Activated CD8-positive, alpha-beta memory T cell treated with anti-CD3 and anti-CD28 coated beads, Interleukin-2, amount 10 ng/mL, durations not matched to agents 7 days and 5 days (primary cell): Measurements from ENCODE around the gene SPHK1. TPM values are rescaled to one million over a fixed set of nuclear protein-coding genes. Genes with fewer than 3 reads are reported as not detected.

Experiments used
- ATAC-seq: fragments of 150-1000 bp; cut with Tn5 transposase; one replicate; pipeline ENCODE4 v1.10.0; 2021; ENCODE audit warnings: moderate library complexity
- CTCF ChIA-PET: fragments of 350-600 bp; sonication (Branson Sonifier 250); formaldehyde crosslinking; loops from one replicate; lab custom pipeline; 2021; ENCODE audit warnings: antibody characterized with exemption; lab: Charles Lee
- DNase-seq: peaks from one replicate; pipeline ENCODE4 v3.0.0-alpha.2; 2020
- H3K27ac Mint-ChIP-seq: one replicate; pipeline ENCODE4 v1.8.0; 2021; ENCODE audit warnings: mild to moderate bottlenecking, mixed read lengths
- H3K27me3 Mint-ChIP-seq: one replicate; pipeline ENCODE4 v1.8.0; 2021; ENCODE audit warnings: mixed read lengths
- H3K36me3 Mint-ChIP-seq: one replicate; pipeline ENCODE4 v1.8.0; 2021; ENCODE audit warnings: mild to moderate bottlenecking, mixed read lengths
- H3K4me1 Mint-ChIP-seq: one replicate; pipeline ENCODE4 v1.8.0; 2021; ENCODE audit warnings: mixed read lengths
- H3K4me3 Mint-ChIP-seq: one replicate; pipeline ENCODE4 v1.8.0; 2021; ENCODE audit warnings: mild to moderate bottlenecking, moderate library complexity, mixed read lengths
- H3K9me3 Mint-ChIP-seq: one replicate; pipeline ENCODE4 v1.8.0; 2022; ENCODE audit warnings: low read depth, mixed read lengths
- total RNA-seq, 2 experiments: library from RNA; stranded (reverse); gene quantifications; one replicate each; pipeline ENCODE4 v1.2.3, GENCODE V29; 2021

Gene SPHK1
- total RNA-seq, 2 experiments from 2014 or later = 5.4 to 8.4 TPM

- H3K4me1 Mint-ChIP-seq = no peaks in the 10 kb centered on the region
- no peak overlapping the region for H3K4me3 Mint-ChIP-seq
- DNase-seq (no peak), ATAC-seq (no peak)
- H3K27me3 Mint-ChIP-seq = no peaks in the 10 kb centered on the region
- CTCF ChIA-PET = interaction anchor here (1.0 kb wide), 2 partner anchors 12 to 30 kb away, joined by 3 read pairs; no protein-coding TSS in a partner anchor
- no peaks in the 10 kb centered on the region for H3K36me3 Mint-ChIP-seq
- no peaks in the 10 kb centered on the region for H3K9me3 Mint-ChIP-seq
- H3K27ac Mint-ChIP-seq = no peak overlapping the region
Observed at GRCh38 chr17:76367642-76368041, 16.8 kb upstream of the SPHK1 start.

- ATAC-seq (no peak), DNase-seq (no peak)
- H3K4me3 Mint-ChIP-seq = peak overlapping the region; percentile 34
- no peaks in the 10 kb centered on the region for H3K36me3 Mint-ChIP-seq
- H3K4me1 Mint-ChIP-seq = no peaks in the 10 kb centered on the region
- H3K27me3 Mint-ChIP-seq = no peaks in the 10 kb centered on the region
- peak overlapping the region; percentile 43 for H3K27ac Mint-ChIP-seq
- CTCF ChIA-PET = interaction anchor here (2.3 kb wide), 1 partner anchor 17 kb away, joined by 12 read pairs; the partner anchor contains the start of gene SPHK1
- no peaks in the 10 kb centered on the region for H3K9me3 Mint-ChIP-seq
Observed at GRCh38 chr17:76368545-76368944, 15.9 kb upstream of the SPHK1 start.

- H3K27ac Mint-ChIP-seq = no peak overlapping the region
- ATAC-seq (no peak), DNase-seq (no peak)
- no peaks in the 10 kb centered on the region for H3K36me3 Mint-ChIP-seq
- no peaks in the 10 kb centered on the region for H3K9me3 Mint-ChIP-seq
- CTCF ChIA-PET = interaction anchor here (0.9 to 2.6 kb wide), 3 partner anchors 16 to 89 kb away, joined by 3 to 13 read pairs (median 12); partner anchors contain the start of gene SPHK1
- no peaks in the 10 kb centered on the region for H3K27me3 Mint-ChIP-seq
- H3K4me3 Mint-ChIP-seq = no peak overlapping the region
- no peaks in the 10 kb centered on the region for H3K4me1 Mint-ChIP-seq
Observed at GRCh38 chr17:76369379-76369778, 15.0 kb upstream of the SPHK1 start.

GRCh38 chr17:76369804-76370203 is 14.6 kb upstream of the SPHK1 start:
- H3K36me3 Mint-ChIP-seq = no peaks in the 10 kb centered on the region
- CTCF ChIA-PET = interaction anchor here (0.8 to 2.6 kb wide), 5 partner anchors 11 to 414 kb away, joined by 3 to 13 read pairs (median 5); partner anchors contain the start of gene SPHK1
- no peak overlapping the region for H3K4me3 Mint-ChIP-seq
- H3K27me3 Mint-ChIP-seq = no peaks in the 10 kb centered on the region
- DNase-seq (no peak), ATAC-seq (no peak)
- H3K9me3 Mint-ChIP-seq = no peaks in the 10 kb centered on the region
- H3K27ac Mint-ChIP-seq = no peak overlapping the region
- H3K4me1 Mint-ChIP-seq = no peaks in the 10 kb centered on the region

GRCh38 chr17:76370261-76370993 is 14.0 kb upstream of the SPHK1 start:
- Mint-ChIP-seq H3K4me1 (no peaks in the 10 kb centered on the region), H3K27me3 (no peaks in the 10 kb centered on the region), H3K27ac (no peak overlapping the region), H3K4me3 (no peak overlapping the region), H3K36me3 (no peaks in the 10 kb centered on the region), H3K9me3 (no peaks in the 10 kb centered on the region)
- CTCF ChIA-PET = interaction anchor here (0.6 to 2.6 kb wide), 8 partner anchors 11 to 414 kb away, joined by 3 to 13 read pairs (median 4); partner anchors contain the start of gene SPHK1
- DNase-seq = no peak
- ATAC-seq = no peak

GRCh38 chr17:76371656-76372628 is 12.5 kb upstream of the SPHK1 start:
- Mint-ChIP-seq H3K4me1 (no peaks in the 10 kb centered on the region), H3K4me3 (no peak overlapping the region), H3K9me3 (no peaks in the 10 kb centered on the region), H3K27ac (no peak overlapping the region), H3K36me3 (no peaks in the 10 kb centered on the region), H3K27me3 (no peaks in the 10 kb centered on the region)
- CTCF ChIA-PET = interaction anchor here (0.6 to 0.7 kb wide), 2 partner anchors 17 to 317 kb away, joined by 3 read pairs; no protein-coding TSS in a partner anchor
- DNase-seq = no peak
- ATAC-seq = no peak

- H3K27ac Mint-ChIP-seq = no peak overlapping the region
- CTCF ChIA-PET = interaction anchor here (0.5 to 4.1 kb wide), 6 partner anchors 9 to 421 kb away, joined by 3 to 17 read pairs (median 4); partner anchors contain the start of genes PRPSAP1 and SPHK1
- peaks cover 4% of the 10 kb centered on the region for H3K4me1 Mint-ChIP-seq
- H3K27me3 Mint-ChIP-seq = no peaks in the 10 kb centered on the region
- H3K36me3 Mint-ChIP-seq = no peaks in the 10 kb centered on the region
- no peak overlapping the region for H3K4me3 Mint-ChIP-seq
- no peaks in the 10 kb centered on the region for H3K9me3 Mint-ChIP-seq
- ATAC-seq (no peak), DNase-seq (no peak)
Observed at GRCh38 chr17:76376318-76377133, 7.9 kb upstream of the SPHK1 start.

- DNase-seq = no peak
- CTCF ChIA-PET = interaction anchor here (0.5 to 11.1 kb wide), 5 partner anchors 7 to 76 kb away, joined by 3 to 158 read pairs (median 3); partner anchors contain the start of gene SPHK1
- no peak overlapping the region for H3K4me3 Mint-ChIP-seq
- no peaks in the 10 kb centered on the region for H3K9me3 Mint-ChIP-seq
- no peak for ATAC-seq
- H3K36me3 Mint-ChIP-seq = no peaks in the 10 kb centered on the region
- H3K4me1 Mint-ChIP-seq = peaks cover 8% of the 10 kb centered on the region
- no peak overlapping the region for H3K27ac Mint-ChIP-seq
- H3K27me3 Mint-ChIP-seq = no peaks in the 10 kb centered on the region
Observed at GRCh38 chr17:76378548-76379274, 5.7 kb upstream of the SPHK1 start.

GRCh38 chr17:76379275-76379641 is 5.2 kb upstream of the SPHK1 start:
- H3K36me3 Mint-ChIP-seq = no peaks in the 10 kb centered on the region
- no peak overlapping the region for H3K4me3 Mint-ChIP-seq
- ATAC-seq (no peak), DNase-seq (no peak)
- no peak overlapping the region for H3K27ac Mint-ChIP-seq
- no peaks in the 10 kb centered on the region for H3K9me3 Mint-ChIP-seq
- H3K27me3 Mint-ChIP-seq = no peaks in the 10 kb centered on the region
- CTCF ChIA-PET = interaction anchor here (11.1 kb wide), 1 partner anchor 17 kb away, joined by 158 read pairs; no protein-coding TSS in a partner anchor
- H3K4me1 Mint-ChIP-seq = peaks cover 10% of the 10 kb centered on the region

GRCh38 chr17:76379646-76380376 is 4.6 kb upstream of the SPHK1 start:
- CTCF ChIA-PET = interaction anchor here (1.3 to 11.1 kb wide), 5 partner anchors 10 to 76 kb away, joined by 3 to 158 read pairs (median 10); partner anchors contain the start of gene PRPSAP1
- Mint-ChIP-seq H3K36me3 (no peaks in the 10 kb centered on the region), H3K4me3 (no peak overlapping the region), H3K27ac (no peak overlapping the region), H3K4me1 (peaks cover 10% of the 10 kb centered on the region), H3K27me3 (no peaks in the 10 kb centered on the region), H3K9me3 (no peaks in the 10 kb centered on the region)
- ATAC-seq = no peak
- no peak for DNase-seq

- Mint-ChIP-seq H3K27ac (no peak overlapping the region), H3K4me1 (peaks cover 17% of the 10 kb centered on the region), H3K27me3 (no peaks in the 10 kb centered on the region), H3K4me3 (no peak overlapping the region), H3K36me3 (no peaks in the 10 kb centered on the region), H3K9me3 (no peaks in the 10 kb centered on the region)
- no peak for DNase-seq
- CTCF ChIA-PET = interaction anchor here (0.5 to 11.1 kb wide), 8 partner anchors 9 to 102 kb away, joined by 3 to 158 read pairs (median 4); partner anchors contain the start of gene PRPSAP1
- no peak for ATAC-seq
Observed at GRCh38 chr17:76381633-76382350, 2.6 kb upstream of the SPHK1 start.
